Esophagus squamous epithelium (tissue), 5 donors: Measurements from ENCODE around the gene E2F2. TPM values are rescaled to one million over a fixed set of nuclear protein-coding genes. Genes with fewer than 3 reads are reported as not detected.
A peak's percentile ranks its signal among the peaks of the same experiment; 100 is the strongest.

ENCODE experiments used
- DNase-seq: peaks from one replicate; lab custom pipeline; 2025; lab: John Stamatoyannopoulos, UW
- H3K27ac ChIP-seq, 4 donors: fragments of 200-600 bp; sonication (generic); one replicate each; pipeline ENCODE4 v1.5.1; 2016 to 2019; ENCODE audit warnings: mild to moderate bottlenecking in 1 of 4
- H3K27me3 ChIP-seq, 4 donors: fragments of 200-600 bp; sonication (generic); 1 replicate in 3 of 4; 2 replicates in 1 of 4; pipeline versions ENCODE4 v1.5.1 to v1.6.0; 2017 to 2021; ENCODE audit warnings: antibody characterized with exemption in 1 of 4
- H3K36me3 ChIP-seq, 3 donors: fragments of 200-600 bp; sonication (generic); one replicate each; pipeline ENCODE4 v1.5.1; 2016 to 2019
- H3K4me1 ChIP-seq, 3 donors: fragments of 200-600 bp; sonication (generic); one replicate each; pipeline ENCODE4 v1.5.1; 2017 to 2019
- H3K4me3 ChIP-seq, 4 donors: fragments of 200-600 bp; sonication (generic); 1 replicate in 3 of 4; 2 replicates in 1 of 4; pipeline ENCODE4 v1.5.1; 2016 to 2019; ENCODE audit warnings: mild to moderate bottlenecking in 2 of 4, moderate library complexity in 1 of 4
- H3K9me3 ChIP-seq, 3 donors: fragments of 200-600 bp; sonication (generic); one replicate each; pipeline ENCODE4 v1.5.1; 2016 to 2019
- POLR2A ChIP-seq, 4 donors: fragments of 450-650 bp; IDR thresholded peaks; one replicate each; pipeline ENCODE4 v1.6.1; 2017; ENCODE audit warnings: antibody characterized with exemption in 4 of 4, mild to moderate bottlenecking in 4 of 4, moderate library complexity in 3 of 4
- WGBS, 2 donors: methylation state at CpG; one replicate each; pipeline ENCODE4 v1.1.5; 2018; 5-methylcytosine and 5-hydroxymethylcytosine counted together
- intact Hi-C: fragments of 100-400 bp; cut with DNase I; formaldehyde crosslinking; loops from one replicate; pipeline ENCODE4 v1.15.0; 2022
- total RNA-seq, 4 donors: library from RNA; depleted of rRNA; stranded (reverse); fragments of >200 nt; gene quantifications; one replicate each; pipeline ENCODE4 v1.1.0, GENCODE V29; 2016
- TF ChIP-seq, protein P1 (sequence below), 6 experiments: fragments of 450-650 bp in 4 of 6; fragments of 200-600 bp in 2 of 6; sonication (generic) in 2 of 6; IDR thresholded peaks; one replicate each; pipeline ENCODE4 v1.5.1; 2016 to 2019; ENCODE audit warnings: antibody characterized with exemption in 6 of 6, mild to moderate bottlenecking in 4 of 6, moderate library complexity in 4 of 6
- donor health status: DM: yes; HTN: yes; CAD: no.

Gene E2F2
- total RNA-seq, 4 donors from 2014 or later, result 10.1 to 16.9 (median 11.8) TPM

DNA sequence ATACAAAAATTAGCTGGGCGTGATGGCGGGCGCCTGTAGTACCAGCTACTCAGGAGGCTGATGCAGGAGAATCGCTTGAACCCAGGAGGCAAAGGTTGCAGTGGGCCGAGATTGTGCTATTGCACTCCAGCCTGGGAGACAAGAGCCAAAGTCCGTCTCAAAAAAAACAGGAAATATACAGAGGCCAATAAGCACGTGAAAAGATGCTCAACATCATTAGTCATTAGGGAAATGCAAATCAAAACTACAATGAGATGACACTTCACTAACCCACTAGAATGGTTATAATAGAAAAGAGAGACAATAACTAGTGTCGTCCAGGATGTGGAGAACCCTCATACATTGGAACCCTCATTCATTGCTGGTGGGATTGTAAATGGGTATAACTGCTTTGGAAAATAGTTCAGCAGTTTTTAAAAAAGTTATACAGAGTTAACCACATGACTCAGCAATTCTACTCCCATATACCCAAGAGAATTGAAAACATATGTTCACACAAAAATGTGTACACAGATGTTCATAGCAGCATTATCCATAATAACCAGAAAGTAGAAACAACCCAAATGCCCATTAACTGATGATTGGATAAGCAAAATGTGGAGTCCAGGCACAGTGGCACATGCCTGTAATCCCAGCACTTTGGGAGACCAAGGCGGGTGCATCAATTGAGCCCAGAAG lies 6.4 kb upstream of the E2F2 start:
- Histone ChIP-seq H3K36me3 (no peaks in the 10 kb centered on the region), H3K27me3 (no peaks in the 10 kb centered on the region), H3K9me3 (no peaks in the 10 kb centered on the region), H3K4me1 (peaks cover 23 to 49% (median 27%) of the 10 kb centered on the region in 3 donors), H3K27ac (peak overlapping the region in 2 of 4 donors; percentile 27 to 29), H3K4me3 (no peak overlapping the region)
- TF ChIP-seq, protein P1, sequence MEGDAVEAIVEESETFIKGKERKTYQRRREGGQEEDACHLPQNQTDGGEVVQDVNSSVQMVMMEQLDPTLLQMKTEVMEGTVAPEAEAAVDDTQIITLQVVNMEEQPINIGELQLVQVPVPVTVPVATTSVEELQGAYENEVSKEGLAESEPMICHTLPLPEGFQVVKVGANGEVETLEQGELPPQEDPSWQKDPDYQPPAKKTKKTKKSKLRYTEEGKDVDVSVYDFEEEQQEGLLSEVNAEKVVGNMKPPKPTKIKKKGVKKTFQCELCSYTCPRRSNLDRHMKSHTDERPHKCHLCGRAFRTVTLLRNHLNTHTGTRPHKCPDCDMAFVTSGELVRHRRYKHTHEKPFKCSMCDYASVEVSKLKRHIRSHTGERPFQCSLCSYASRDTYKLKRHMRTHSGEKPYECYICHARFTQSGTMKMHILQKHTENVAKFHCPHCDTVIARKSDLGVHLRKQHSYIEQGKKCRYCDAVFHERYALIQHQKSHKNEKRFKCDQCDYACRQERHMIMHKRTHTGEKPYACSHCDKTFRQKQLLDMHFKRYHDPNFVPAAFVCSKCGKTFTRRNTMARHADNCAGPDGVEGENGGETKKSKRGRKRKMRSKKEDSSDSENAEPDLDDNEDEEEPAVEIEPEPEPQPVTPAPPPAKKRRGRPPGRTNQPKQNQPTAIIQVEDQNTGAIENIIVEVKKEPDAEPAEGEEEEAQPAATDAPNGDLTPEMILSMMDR (IDR thresholded peaks at IDR 0.05), result no peak
- TF ChIP-seq POLR2A (IDR thresholded peaks at IDR 0.05), result no peak
- DNase-seq, result no peak
- WGBS, 2 donors, result 64 to 67% methylated on average over 8 to 9 of the region's 9 CpGs
- intact Hi-C loops, result no loop called here

DNA sequence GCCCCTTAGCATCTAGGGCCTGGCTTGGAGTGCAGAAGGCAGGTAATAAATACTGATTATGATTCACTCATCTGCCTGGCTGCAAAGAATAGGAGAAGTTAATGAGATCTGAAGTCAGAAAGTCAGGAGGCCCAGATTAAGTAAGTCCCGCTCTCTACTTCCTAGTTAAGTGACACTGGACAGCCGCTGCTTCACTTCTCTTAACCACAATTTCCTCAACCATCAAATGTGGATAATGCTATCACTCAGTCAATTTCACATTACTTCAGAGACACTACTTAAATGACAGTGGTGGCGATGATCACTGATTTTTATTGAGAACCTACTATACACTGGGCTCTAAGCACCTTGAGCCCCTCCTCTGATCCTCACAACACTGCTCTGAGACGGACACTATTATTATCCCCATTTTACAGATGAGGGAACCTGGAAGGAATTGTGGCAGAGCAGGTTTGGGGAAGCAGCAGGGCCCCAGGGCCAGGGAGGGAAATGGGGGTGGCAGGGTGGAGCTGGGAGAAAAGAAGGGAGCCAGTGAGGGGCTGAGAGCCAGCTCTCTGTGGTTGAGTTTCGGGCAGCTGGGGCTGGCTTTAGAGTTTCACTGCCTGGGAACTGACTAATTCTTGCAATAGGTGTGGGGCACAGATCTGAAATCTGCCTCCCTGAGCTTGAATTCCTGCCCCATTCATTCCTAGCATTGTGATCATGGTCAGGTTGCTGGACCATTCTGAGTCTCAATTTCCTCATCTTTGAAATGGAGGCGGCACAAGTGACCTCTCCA lies 2.4 kb upstream of the E2F2 start:
- DNase-seq, result no peak
- 42 to 50% methylated on average over 5 to 6 of the region's 6 CpGs for WGBS, 2 donors
- H3K9me3 ChIP-seq, result no peaks in the 10 kb centered on the region
- intact Hi-C loops, result no loop called here
- TF ChIP-seq POLR2A (IDR thresholded peaks at IDR 0.05), result peak in 1 of 4 donors; percentile 3
- TF ChIP-seq, protein P1 (IDR thresholded peaks at IDR 0.05), result no peak
- no peak overlapping the region for H3K4me3 ChIP-seq
- no peaks in the 10 kb centered on the region for H3K36me3 ChIP-seq
- peak overlapping the region; percentile 72 to 93 (median 86) for H3K27ac ChIP-seq
- peaks cover 37 to 75% (median 53%) of the 10 kb centered on the region in 3 donors for H3K4me1 ChIP-seq
- H3K27me3 ChIP-seq, result peaks cover 0 to 8% (median 0%) of the 10 kb centered on the region in 4 donors

DNA sequence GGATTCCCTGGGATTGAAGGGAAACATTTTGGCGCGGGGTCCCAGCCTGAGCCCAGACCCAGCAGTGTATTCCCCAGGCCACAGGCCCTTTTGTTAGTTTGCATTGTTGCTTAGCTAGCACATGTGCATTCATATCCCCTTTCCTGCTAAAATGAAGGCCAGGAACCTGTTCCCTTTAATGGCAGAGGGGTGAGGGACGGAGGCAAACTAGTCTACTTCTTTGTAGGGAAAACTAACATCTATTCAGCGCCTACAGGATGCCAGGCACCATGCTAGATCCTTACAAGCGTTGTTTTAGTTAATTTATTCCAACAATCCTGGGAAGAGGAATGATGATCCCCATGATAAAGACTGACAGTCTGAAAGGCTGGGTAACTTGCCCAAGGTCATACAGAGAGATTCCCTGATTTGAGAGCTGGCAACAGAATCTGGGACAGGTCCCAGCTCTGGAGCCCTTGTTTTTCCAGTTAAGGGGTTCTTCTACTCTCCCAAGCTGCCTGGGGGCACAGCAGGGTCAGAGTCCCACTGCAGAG lies 595 bp upstream of the E2F2 start:
- intact Hi-C loops, result no loop called here
- Histone ChIP-seq H3K36me3 (no peaks in the 10 kb centered on the region), H3K27ac (peak overlapping the region; percentile 72 to 93 (median 86)), H3K27me3 (peaks cover 0 to 8% (median 0%) of the 10 kb centered on the region in 4 donors), H3K9me3 (no peaks in the 10 kb centered on the region), H3K4me1 (peaks cover 55 to 93% (median 71%) of the 10 kb centered on the region in 3 donors), H3K4me3 (peak overlapping the region in 3 of 4 donors; percentile 58 to 78 (median 72))
- DNase-seq, result no peak
- TF ChIP-seq, protein P1 (IDR thresholded peaks at IDR 0.05), result no peak
- TF ChIP-seq POLR2A (IDR thresholded peaks at IDR 0.05), result no peak
- whole genome bisulfite sequencing, 2 donors, result 17 to 44% methylated on average over 3 of the region's 5 CpGs

DNA sequence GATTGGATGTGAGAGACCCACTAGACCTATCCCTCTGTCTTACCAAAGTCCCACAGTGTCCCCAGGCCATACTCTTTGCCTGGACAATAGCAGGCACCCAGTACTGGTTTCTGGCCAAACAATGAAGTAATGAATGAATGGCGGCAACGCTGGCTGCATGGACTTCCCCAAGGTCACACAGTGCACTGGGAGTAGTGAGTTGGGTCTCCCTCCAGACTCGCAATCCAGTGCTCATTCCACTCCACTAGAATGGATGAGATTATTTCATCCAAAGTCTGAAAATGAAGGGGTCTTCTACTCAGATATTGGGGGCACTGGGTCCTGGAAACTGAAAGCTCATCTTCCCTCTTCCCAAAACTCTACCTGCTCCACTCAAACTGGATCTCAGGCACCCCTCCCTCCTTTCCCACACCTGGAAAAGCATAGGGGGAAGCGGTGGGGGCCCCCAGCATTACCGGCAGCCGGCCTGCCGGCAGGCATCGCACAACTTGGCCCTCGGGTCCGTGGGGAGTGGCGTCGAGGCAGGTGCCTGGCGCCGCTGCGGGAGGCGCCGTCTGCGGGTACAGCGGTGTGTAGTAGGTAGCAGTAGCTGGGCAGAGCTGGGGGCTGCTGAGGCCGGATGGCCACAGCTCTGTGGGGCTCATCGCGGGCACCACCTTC lies 816 bp downstream of the E2F2 start:
- peak overlapping the region; percentile 84 to 93 (median 89) for H3K27ac ChIP-seq

More for the DNA sequence above, 816 bp downstream of the E2F2 start:
- H3K9me3 ChIP-seq, result no peaks in the 10 kb centered on the region
- H3K36me3 ChIP-seq, result no peaks in the 10 kb centered on the region
- H3K27me3 ChIP-seq, result peaks cover 0 to 8% (median 0%) of the 10 kb centered on the region in 4 donors
- 14 to 17% methylated on average over 1 to 3 of the region's 22 CpGs for WGBS, 2 donors
- DNase-seq, result no peak
- peak overlapping the region; percentile 45 to 78 (median 65) for H3K4me3 ChIP-seq
- peaks cover 67 to 99% (median 83%) of the 10 kb centered on the region in 3 donors for H3K4me1 ChIP-seq
- TF ChIP-seq, protein P1 (IDR thresholded peaks at IDR 0.05), result no peak
- no peak for TF ChIP-seq POLR2A (IDR thresholded peaks at IDR 0.05)
- intact Hi-C loops, result no loop called here
